HG02981 (cell line): ENCODE results near the gene SMLR1.
A peak's percentile ranks its signal among the peaks of the same experiment; 100 is the strongest.

Experiments
- ATAC-seq: cut with Tn5 transposase; IDR thresholded peaks from one replicate; pipeline ENCODE4 v1.9.1; 2021; ENCODE audit warnings: mild to moderate bottlenecking, moderate library complexity; ENCODE audit not compliant: unreplicated experiment

SMLR1 gene

DNA sequence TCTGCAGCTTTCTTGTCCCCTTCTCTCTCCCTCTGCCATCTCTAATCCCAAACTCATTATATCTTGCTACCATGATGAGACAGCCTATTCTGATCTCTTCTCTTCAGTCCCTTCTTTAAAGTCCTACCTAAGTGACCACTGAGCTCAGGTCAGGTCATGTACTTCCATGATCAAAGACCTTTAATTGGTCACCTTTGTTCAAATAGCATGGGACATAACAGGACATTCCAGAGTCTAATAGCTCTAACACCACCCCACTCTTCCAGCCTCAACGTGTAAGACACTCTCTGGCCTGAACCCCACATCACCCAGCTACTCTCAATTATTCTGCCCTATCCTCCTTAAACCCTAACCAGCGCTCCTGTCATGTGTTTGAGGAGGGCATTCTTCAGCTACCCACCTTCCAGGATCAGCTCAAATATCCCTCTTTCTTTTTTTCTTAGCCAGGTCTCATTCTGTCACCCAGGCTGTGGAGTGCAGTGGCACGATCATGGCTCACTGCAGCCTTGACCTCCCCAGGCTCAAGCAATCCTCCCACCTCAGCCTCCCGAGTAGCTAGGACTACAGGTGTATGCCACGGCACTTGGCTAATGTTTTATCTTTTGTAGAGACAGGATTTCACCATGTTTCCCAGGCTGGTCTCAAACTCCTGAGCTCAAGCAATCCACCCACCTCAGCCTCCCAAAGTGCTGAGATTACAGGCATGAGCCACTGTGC lies 2.1 kb upstream of the SMLR1 start:
- no peak for ATAC-seq

DNA sequence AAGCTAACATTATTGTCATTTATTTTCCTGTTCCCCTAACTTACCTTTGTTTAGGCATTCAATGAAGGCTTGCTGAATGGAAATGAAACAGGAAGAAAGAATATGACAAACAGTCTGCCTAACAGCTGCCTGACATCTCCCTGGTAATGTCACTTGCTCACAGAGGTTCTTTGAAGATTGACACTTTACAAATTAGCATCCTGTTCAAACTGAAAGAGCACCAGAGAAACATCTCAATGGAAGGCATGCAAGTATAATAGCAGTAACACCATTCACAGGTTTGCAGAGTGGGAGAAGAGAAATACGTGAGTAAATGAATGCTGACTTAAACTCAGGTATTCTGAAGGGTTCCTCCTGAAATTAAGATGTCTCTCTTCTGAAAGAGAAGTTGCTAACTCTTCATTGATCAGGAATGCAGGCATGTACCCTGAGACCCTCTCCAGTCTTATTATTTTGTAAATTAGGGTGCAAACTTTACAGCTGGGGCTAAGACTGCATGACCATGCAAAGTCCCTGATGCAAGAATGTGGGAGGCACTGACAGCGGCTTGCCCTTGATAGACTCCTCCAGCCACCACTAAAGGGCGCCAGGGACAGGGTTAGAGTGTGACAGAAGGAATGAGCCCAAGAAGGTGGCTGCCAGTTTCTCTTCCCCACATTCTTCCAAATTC lies 1.3 kb upstream of the SMLR1 start:
- ATAC-seq = no peak

DNA sequence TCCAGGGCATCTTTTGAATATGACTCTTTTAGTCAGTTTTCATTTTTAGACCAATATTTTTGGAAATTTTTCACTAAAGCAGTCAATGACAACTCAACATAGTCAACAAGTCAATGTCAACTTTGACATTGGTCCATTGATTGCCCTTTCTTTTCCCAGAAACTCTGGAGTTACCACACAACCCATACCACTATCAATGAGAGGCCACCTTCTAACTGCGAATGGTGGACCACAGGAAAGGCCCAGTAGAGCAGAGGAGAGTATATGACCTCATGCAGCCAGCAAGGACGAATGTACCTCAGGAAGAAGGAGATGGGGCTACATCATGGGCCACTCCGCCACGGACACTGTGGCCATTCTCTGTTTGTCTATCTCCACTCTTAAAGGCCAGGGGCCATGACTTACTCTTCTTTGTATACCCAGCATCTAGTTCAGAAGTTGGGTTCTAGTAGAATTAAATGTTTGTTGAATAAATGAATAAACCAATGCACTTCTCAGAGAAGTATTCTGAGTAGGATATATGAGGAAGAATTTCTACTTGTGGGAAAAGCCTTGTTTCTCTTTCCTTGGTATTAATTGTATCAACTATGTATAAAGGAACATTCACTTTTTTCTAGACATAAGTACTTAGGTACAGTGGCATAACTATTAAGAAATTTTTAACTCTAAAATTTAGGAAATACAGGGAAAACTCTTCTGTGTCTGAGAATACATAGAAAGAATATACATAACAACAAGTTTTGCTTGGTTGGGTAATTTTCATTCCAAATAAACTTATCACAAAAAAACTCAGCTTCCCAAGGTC lies 562 bp upstream of the SMLR1 start:
- ATAC-seq = no peak

DNA sequence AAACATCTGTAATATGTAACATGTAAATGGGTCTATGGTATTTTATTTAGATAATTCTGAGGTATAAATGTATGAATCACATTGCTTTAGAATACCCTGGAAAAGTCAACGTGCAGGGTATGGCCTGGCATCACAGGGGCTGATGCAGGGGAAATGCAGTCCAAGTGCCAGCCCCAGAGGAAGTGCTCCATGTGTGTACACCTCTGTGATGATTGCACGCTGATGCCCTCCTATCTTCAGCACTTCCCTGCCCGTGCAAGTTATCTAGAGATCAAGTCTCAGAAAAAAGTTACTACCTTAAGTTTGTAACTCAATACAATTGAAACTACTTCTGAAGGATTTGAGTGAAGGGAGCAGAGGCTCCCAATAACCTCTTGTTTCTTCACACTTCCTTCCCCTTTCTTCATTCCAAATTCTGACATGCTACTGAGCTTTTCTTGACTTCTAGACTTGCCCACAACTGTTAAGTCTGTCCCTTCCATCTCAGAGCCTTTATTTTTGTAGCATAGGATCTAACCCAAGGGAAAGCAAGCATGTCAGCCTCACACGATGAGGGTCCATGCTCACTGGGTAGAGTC lies 2.2 kb downstream of the SMLR1 start:
- ATAC-seq = no peak

DNA sequence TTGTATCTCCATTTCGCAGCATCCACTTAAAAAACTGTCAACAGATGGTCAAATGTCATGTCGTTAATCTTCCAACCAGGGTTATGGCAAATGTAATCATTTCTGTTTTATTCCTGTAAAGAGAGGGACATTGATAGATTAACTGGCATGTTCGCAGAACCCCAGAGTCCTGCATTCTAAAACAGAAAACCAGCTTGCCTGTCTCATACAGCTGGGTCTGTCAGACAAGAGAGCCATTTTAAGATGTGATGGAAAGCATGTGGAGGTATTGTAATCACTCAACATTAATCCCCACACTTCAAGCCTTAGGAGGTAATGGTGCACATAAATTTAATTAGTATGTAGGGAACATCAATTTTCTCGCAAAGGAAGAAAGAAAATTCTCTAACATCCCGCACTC lies 4.4 kb downstream of the SMLR1 start:
- no peak for ATAC-seq

DNA sequence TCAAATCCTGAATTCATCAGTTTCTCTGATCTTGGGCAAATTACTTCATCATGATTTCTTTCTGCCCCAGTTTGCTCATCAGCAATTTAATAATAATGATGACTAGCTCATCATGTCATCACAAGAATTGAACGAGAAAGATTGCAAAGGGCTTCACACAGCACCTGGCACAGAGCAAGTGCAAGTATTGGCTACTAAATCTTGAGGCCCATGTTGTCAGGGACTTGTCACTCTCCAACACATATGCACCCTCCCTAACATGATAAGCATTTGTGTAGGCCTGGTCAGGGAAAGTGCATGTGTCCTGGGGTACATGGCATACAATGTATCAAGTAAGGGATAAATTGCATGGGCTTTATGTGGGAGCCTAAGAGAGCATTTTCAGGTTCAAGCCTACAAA lies 6.4 kb downstream of the SMLR1 start:
- ATAC-seq = no peak

DNA sequence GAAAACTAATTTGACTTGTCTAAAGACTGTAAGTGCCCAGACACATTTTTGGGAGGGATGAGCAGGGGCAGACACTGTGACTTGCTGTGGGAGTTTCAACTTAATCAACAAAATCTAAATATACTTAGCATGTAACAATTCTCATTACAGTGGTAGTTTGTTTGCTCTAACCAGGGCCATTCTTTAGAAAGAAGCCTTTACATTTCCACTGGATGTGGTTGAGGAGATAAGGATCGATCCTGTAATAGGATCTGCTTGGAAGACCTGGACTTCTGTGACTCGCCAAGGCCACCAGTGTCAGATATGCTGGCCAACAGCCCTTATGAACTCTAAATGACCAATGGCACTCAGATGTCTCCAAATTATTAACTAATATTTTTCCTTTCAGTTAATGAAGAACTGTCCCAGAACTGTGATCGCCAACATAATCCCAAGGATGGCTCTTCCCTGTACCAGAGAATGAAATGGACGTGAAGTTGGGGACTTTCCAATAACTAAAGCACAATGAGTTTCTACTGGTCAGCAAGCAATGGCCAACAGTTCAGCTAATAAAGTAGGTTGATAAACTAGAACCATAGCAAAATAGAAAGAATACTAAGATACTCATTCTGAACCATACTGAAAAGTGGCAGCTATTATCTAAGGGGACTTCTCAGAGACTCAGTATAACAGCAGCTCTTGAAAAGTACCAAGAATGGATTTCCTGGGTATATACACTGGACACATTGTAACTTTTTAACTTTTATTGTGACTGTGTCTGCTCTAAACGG lies 7.5 kb downstream of the SMLR1 start:
- no peak for ATAC-seq

DNA sequence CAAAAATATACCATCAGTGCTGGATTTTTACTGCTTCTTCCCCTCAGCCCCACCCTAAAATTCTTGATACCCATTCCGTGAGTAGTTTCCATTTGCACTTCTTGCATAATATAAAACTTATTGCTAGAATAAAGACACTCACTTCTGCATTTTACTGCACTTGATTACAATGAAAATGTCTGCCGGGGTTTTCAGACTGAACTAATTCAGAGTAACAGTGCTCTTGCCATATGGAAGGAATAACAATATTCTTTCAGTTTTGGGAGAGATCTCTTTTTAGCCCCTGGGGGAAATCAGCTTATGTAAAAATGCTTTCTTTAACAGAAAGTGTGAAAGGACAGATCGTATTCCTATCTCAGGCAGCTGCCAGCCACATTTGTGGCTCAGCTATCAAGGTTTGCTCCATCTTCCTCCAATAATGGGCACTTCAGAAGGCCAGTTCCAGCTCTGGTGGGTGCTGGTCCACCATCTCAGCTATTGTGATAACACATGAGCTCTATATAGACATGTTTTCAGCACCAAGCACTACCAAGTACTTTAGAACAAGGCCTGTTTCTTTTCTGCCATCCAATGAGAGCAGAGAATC lies 8.9 kb downstream of the SMLR1 start:
- no peak for ATAC-seq

DNA sequence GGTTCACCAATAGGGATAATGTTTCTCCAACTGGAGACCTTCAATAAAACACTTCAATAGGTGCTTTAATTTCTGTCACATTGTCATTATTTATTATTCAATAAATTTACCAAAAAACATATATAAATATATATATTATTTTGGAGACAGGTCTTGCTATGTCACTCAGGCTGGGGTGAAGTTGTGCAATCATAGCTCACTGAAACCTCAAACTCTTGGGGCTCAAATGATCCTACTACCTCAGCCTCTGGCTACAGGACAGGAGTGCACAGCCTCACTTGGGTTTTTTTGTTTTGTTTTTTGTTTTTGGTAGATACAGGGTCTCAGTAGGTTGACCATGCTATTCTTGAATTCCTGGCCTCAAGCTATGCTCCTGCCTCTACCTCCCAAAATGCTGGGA lies 9.9 kb downstream of the SMLR1 start:
- ATAC-seq = no peak

DNA sequence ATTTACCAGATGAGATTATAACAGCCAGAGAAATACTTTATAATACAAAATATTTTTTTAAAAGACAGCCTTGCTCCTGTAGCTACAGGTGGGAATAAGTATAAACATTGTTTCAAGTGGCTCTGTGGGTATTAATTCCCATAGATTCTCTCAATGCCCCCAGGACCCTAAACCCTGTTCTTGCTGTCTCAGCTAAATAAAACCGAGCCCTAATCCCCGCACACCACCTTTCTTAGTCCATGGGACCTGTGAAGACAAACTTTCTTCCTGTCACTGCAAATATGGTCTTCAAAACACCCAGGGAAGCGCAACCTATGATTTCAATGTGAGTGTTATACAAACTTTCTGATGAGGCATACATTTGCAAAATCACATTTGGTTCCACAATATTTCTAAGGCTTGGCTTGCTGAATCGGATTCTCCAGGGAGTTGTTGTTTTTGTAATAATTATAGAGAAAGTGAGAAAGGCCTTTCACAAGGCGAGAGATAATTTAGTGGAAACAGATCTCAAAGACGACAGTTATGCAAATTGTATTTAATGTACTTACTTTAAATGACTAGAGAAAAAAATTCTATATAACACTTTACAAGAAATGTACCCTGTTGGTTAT lies 11.1 kb downstream of the SMLR1 start:
- no peak for ATAC-seq

DNA sequence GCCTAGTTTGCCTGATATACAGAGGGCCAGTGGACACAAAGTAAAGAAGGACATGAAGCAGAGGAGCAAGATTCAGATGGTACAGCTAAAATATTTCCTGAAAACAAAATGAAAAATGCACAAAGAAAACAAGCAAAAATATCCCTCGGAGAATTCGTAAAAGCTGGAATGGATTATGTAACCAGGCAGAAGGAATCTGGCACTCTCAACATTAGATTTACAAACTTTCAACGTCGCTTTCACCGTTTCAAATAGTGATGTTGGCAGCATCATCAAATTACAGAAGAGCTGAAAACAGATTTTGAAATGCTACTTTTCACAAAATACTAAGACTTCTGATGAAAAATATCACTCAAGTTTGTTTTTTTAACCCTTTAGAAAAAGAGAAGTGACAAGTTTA lies 11.7 kb downstream of the SMLR1 start:
- ATAC-seq = no peak

DNA sequence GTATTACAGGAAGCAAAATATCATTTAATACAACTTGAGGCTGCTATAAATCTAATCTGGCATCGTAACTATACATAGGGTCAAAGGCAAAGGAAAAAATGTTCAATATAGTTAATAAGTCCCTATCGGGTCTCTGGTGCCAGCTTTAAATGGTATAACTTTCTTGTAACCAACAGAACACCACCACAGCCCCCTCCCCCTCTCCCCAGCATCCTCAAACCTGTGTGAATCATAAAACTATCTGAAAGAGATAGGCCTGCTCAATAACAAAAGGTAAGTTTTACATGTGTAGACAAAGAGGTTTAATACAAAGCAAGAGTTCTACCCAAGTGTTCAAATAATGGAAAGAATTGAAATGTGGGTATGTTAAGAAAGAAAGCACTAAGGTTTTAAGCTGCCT lies 12.2 kb downstream of the SMLR1 start:
- no peak for ATAC-seq

DNA sequence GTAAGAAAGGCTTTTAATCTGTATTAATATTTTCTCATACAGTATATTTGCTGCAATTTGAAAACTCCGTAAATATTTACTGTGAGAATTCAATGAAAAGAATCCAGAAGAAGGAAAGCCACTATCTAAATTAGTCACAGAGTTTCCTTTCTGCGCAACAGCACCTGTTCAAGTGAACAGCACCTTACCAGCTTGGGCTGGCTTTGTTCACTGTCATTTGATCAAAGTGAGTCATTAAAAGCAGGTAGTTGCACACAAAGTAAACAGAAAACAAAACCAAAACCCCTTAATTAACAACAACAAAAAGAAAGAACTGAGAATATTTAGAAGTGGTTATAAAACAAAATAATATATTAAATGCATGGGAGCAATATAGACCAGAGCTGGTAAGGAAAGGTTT lies 12.8 kb downstream of the SMLR1 start:
- no peak for ATAC-seq

DNA sequence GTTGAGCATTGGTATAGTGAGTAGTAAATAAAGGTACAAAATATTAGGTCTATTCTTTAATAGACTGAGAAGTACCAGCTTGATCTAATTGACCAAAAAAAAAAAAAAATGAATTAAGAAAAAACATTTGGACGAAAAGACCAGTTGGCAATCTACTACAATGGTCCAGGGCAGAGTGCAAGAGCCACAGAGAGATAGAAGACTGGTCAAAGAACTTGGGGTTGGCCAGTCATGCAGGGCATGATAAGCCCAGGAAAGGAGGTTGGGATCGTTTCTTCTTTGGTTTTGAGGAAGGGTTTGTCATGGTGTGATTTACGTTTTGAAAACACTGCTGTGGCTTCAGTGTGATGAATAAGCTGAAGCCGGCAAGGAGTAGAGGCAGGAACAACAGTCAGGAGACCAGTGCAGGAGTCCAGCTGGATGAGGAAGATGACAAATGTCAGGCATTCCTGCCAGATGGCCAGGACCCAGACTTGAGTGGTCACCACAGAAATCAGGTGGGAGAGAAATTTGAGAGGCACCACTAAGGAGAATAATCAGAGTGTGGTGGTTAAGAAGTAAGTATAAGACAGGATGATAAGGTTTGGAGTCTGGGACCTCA lies 14.0 kb downstream of the SMLR1 start:
- no peak for ATAC-seq

DNA sequence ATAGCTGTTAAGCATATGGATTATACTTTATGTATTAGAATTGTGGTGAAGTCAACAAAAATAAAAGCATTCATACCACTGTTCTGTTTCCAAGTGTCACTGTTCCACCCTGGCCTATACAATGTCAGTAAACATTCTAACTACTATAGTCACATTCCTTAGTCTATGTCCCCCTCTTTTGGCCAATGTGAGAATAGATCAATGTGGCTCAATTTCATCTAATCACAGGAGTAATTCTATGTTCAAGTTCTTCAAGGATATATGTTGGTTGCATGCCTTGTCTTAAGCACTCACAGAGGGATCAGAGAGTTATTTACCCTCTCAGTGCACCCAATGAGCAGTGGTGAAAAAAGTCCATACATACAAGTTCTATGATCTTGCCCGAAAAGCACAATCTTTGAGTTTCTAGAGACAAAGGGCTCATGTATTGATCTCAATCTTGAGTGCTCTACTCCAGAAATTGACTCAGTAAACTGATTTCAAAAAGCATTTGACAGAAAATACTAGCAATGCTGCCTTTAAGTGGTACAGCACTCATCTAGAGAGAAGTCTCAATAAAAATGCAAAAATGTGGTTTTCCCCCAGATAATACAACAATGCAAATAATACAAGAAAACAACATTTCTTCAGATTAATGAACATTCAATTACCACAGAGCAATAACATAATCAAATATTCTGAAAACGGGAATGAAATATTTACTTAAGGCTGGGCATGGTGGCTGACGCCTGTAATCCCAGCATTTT lies 16.5 kb downstream of the SMLR1 start:
- peak; percentile 63 for ATAC-seq

DNA sequence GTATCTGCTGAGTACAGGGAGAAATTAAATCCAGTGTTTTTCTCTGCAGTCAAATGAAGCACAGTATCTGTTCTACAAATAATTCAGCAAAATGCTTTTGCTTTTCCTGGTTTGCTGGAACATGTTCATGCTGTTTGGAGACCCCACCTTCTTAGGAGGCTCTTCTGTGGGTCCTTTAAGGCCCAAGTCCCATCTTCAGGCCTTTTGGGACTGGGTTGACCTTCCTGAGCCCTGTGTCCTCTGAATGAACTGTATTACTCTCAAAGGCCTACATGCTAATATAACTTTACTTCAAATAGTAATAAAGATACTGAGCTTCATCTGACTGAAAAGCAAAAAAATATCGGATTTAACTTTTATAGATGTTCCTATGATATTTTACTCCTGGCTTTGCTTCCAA lies 19.3 kb downstream of the SMLR1 start:
- ATAC-seq = no peak

DNA sequence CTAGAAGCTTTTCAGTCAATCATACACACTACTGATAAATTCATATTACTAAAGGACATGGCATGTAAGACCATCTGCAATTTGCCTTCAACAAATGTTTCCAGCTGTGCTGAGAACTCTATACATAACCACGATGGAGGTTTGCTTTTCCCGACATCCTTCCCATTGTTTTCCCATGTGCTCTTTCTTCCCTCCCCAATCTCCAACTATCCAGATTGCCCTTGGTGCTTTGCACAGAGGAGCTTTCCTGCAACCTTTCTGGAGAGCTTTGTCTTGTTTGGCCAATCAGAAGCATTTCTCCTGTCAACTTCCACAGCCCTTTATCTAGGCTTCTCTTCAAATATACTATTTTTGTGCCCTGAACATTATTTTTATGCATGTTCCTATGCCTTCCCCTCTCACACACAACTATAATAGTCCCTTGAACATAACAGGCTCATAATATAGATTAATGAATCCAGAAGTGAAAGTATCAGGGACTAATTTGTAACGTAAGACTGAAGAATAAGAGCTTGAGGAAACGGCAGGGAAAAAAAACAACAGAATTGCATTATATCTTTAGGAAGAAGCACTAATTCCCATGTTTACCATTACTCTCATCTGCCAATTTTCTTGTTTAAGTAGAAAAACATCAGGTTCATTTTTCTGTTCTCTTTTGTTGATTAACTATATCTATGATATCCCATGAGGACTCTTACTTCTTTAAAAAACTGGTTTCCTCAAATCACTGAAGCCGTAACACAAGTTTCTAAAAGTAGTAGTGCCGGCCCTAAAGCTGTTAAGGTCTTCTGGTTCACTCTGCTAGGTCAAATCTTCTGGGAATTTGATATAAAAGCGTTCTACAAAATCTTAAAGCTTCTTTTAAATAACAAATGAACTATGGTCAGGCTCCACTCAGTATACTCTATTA lies 20.1 kb downstream of the SMLR1 start:
- no peak for ATAC-seq

DNA sequence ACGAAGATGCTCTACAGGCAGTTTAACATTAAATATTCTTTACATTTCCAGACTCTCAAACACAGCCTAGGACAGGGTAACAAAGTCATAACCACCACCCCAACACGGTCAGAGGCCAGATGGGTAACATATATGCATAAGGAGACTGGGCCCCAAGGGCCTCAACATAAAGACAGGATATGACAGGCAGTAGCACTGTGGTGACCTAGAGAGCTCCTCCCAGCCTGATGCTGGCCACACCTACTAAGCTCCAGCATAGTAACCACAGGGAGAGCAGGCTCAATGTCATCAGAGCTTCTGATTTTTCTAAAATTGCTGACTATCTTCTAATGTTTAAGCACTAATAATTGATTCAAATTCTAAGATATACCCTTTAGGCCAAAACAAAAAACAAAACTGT lies 21.7 kb downstream of the SMLR1 start:
- ATAC-seq = peak; percentile 93
